Right hindlimb (tissue), 1 donor: ENCODE results near the gene SCGB3A1.
A peak's percentile ranks its signal among the peaks of the same experiment; 100 is the strongest.

Experiments used
- DNase-seq: peaks from one replicate; pipeline ENCODE4 v3.0.0-alpha.2; 2018

Gene SCGB3A1

GRCh38 chr5:180603076-180603594 is 11.8 kb upstream of the SCGB3A1 start:
- no peak for DNase-seq

GRCh38 chr5:180602481-180603075 is 11.3 kb upstream of the SCGB3A1 start:
- peak; percentile 12 for DNase-seq

- peak; percentile 14 for DNase-seq
These were observed 10.5 kb upstream of the SCGB3A1 start for GRCh38 chr5:180601591-180602480.

DNA sequence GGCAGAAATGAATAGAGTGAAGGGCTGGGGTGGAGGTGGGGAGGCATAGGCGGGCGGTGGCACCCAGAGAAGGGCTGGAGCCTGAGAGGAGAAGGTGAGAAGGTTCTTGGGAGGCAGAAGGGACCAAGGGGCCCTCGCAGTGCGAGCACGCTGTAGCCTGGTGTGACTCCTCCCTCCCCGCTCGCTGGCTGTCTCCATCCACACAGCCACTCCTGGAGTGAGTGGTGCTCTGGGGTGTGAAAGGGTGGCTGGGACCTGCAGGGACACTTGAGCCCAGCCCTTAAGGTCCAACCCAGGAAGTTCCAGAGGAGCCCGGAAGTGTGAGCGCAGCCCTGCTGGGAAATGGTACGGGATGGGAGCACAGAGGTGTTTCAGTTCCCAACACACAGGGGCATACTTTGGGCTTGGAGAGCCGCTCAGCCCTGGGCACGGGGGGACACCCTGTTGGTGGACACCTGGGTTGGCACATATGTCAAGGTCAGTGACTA is 9.3 kb upstream of the SCGB3A1 start:
- peak; percentile 11 for DNase-seq

GRCh38 chr5:180599981-180600553 is 8.8 kb upstream of the SCGB3A1 start:
- DNase-seq, result peak; percentile 14

- peak; percentile 3 for DNase-seq
These were observed 8.3 kb upstream of the SCGB3A1 start for GRCh38 chr5:180599590-180599914.

- DNase-seq, result peak; percentile 12
These were observed 7.7 kb upstream of the SCGB3A1 start for GRCh38 chr5:180598797-180599589.

DNA sequence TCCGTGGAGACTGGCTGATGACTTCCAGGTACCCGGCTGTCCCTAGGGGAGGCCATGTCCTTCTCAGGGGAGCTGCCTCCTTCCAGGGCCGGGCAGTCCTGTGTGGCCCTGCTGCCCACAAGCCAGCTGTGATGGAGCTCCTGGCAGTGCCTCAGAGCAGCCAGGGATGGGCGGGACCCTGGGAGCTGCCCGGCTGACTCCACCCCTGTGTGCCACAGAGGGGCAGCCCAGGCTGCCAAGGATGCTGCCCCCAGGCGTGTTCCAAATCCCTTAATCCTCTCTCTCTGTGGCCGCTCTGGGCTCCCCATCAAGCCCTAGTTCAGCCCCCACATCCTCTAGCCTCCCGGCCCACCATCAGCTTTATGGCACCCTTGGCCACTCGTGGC is 7.0 kb upstream of the SCGB3A1 start:
- DNase-seq, result peak; percentile 10

- DNase-seq, result no peak
These were observed 5.5 kb upstream of the SCGB3A1 start for GRCh38 chr5:180596668-180597231.

GRCh38 chr5:180596115-180596667 is 4.9 kb upstream of the SCGB3A1 start:
- DNase-seq, result no peak

DNA sequence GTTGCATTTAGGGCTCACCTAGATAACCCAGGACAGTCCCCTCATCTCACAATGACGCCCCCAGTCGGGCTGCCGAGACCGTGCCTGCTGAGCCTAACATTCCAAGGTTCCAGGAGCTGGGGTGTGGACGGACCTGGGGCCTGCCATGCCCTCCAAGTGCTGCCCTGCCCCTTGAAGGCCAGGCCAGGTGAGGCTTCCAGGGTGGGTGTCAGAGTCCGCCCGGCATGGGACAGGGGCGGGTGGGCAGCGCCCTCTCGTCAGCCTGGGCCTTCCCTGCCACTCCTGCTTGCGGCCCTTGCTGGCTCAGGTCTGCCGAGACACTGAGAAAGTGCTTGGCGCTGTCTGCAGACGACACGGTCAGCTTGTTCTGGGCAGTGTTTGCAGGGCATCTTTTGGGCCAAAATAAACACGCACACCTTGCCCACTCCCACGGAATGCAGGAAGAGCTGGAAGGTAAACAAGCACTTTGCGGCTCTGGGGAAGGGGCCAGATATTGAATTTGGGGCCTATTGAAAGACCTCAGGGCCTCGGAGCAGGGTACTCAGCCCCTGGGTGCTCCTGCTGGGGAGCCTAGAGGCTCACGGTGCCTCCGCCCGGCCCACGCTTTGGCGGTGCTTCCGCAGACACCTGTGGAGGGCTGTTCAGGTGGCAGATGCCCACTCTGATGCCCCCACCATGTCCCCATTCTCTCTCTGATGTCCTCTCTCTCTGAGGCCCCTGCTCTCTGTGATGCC is 4.2 kb upstream of the SCGB3A1 start:
- no peak for DNase-seq

GRCh38 chr5:180595046-180595379 is 3.7 kb upstream of the SCGB3A1 start:
- DNase-seq, result no peak

- no peak for DNase-seq
These were observed 3.2 kb upstream of the SCGB3A1 start for GRCh38 chr5:180594311-180595045.

DNA sequence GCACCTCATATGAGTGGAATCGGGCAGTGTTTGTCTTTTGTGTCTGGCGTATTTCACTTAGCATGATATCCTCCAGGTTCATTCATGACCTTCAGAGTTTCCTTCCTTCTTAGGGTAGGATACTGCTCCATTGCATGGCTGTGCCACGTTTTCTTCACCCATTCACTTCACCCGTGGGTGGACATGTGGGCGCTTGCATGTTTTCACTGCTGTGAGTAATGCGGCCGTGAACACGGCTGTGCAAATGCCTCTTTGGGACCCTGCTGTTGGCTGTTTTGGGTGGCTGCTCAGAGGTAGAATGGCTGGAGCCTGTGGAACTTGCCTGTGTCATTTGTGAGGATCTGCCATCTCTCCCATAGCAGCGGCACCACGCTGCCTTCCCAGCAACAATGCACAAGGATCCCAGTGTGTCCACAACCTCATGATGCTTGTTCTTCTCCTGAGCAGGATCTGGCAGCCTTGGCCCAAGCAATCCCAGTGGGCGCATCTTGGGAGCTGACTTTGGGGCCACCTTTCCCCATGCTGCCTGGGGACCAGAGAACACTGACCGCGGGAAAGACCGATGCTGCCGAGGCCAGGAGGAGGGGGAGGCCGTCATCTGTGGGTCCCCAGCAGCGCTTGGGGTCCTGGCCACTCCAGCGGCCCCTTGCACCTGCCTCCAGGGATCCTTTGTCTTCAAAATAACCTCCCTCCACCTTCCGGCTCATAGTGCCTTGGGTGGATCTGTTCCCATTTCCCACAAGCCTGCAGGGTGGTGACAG is 2.3 kb upstream of the SCGB3A1 start:
- no peak for DNase-seq

DNA sequence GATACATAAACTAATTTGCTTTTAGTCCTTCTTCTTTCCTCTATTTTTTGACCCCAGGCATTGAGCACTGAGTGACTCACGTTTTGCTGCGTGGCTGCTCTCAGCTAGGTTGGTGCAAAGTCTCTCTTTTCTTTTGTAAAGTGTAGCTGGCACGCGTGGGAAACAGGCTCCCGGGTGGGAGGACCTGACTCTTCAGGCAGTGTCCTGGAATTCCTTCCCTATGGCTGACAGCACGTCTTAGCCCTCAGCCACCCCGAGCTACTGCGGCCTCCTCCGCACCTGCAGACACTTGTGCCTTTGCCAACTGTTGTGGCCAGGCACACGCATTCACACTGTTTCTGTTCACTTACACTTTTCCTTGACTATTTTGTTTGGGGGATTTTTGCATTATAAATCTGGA is 877 bp upstream of the SCGB3A1 start:
- no peak for DNase-seq

- no peak for DNase-seq
These were observed 572 bp downstream of the SCGB3A1 start for GRCh38 chr5:180590543-180591310.

GRCh38 chr5:180589771-180590542 is 1.3 kb downstream of the SCGB3A1 start:
- DNase-seq, result no peak

DNA sequence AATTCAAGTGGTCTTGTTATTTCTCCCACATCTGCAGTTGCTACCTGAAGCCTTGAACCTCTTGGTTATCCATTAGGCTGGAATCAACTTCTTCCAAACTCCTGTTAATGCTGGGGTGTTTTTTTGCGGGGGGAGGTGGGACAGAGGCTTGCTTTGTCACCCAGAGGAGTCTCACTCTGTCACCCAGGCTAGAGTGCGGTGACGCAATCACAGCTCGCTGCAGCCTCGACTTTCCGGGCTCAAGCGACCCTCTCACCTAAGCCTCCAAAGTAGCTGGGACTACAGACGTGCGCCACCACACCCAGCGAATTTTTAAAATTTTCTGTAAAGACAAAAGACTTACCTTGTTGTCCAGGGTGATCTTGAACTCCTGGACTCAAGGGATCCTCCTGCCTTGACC is 4.4 kb downstream of the SCGB3A1 start:
- DNase-seq, result no peak

DNA sequence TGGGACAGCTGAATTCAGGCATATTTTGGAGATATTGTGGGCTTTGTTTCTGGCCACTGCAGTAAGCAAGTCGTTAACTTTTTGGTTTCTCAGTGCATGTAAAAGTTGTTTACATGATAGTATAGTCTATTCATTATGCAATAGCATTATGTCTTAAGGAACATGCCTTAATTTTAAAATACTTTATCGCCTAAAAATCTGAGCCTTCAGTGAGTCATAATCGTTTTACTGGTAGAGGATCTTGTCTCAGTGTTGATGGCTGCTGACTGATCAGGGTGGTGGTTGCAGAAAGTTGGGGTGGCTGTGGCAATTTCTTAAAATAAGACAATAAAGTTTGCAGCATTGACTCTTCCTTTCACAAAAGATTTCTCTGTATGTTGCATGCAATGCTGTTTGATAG is 5.1 kb downstream of the SCGB3A1 start:
- no peak for DNase-seq
